A673 (cell line): ENCODE measurements around the gene RTL1.

Experiments used
- EZH2 ChIP-seq: fragments of 200-600 bp; sonication (generic); IDR thresholded peaks from 2 replicates; pipeline ENCODE4 v1.6.1; 2017; ENCODE audit warnings: borderline replicate concordance, low read depth, mild to moderate bottlenecking, mixed read lengths, antibody characterized with exemption, low read length; ENCODE audit not compliant: poor library complexity, severe bottlenecking
- TF ChIP-seq, protein P1 (sequence below): fragments of 300-800, 200-600 bp; sonication (generic); conservative IDR thresholded peaks from 2 replicates; pipeline ENCODE4 v1.5.1; 2017; ENCODE audit warnings: low read depth, mild to moderate bottlenecking, antibody characterized with exemption, low read length, moderate library complexity, mixed read lengths

GRCh38 chr14:100879782-100880181 is 23.7 kb downstream of the RTL1 start:
- TF ChIP-seq, protein P1, sequence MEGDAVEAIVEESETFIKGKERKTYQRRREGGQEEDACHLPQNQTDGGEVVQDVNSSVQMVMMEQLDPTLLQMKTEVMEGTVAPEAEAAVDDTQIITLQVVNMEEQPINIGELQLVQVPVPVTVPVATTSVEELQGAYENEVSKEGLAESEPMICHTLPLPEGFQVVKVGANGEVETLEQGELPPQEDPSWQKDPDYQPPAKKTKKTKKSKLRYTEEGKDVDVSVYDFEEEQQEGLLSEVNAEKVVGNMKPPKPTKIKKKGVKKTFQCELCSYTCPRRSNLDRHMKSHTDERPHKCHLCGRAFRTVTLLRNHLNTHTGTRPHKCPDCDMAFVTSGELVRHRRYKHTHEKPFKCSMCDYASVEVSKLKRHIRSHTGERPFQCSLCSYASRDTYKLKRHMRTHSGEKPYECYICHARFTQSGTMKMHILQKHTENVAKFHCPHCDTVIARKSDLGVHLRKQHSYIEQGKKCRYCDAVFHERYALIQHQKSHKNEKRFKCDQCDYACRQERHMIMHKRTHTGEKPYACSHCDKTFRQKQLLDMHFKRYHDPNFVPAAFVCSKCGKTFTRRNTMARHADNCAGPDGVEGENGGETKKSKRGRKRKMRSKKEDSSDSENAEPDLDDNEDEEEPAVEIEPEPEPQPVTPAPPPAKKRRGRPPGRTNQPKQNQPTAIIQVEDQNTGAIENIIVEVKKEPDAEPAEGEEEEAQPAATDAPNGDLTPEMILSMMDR = no peak
- no peak for TF ChIP-seq EZH2
